Neural crest cell (in vitro differentiated cells): Measurements from ENCODE around the gene CCDC107. TPM values are rescaled to one million over a fixed set of nuclear protein-coding genes. Genes with fewer than 3 reads are reported as not detected.
A peak's percentile ranks its signal among the peaks of the same experiment; 100 is the strongest.

ENCODE experiments used
- DNase-seq: peaks from one replicate; pipeline ENCODE4 v3.0.0; 2021; ENCODE audit warnings: low read depth, mixed read lengths, low spot score
- H3K27ac Mint-ChIP-seq: one replicate; pipeline ENCODE4 v1.8.0; 2021; ENCODE audit warnings: mild to moderate bottlenecking, mixed read lengths; ENCODE audit not compliant: unreplicated experiment
- H3K27me3 Mint-ChIP-seq: 2 replicates; pipeline ENCODE4 v1.8.0; 2021; ENCODE audit warnings: low read depth, mild to moderate bottlenecking, mixed read lengths
- H3K36me3 Mint-ChIP-seq: 2 replicates; pipeline ENCODE4 v1.8.0; 2021; ENCODE audit warnings: low read depth, mild to moderate bottlenecking, mixed read lengths
- H3K4me1 Mint-ChIP-seq: 2 replicates; pipeline ENCODE4 v1.8.0; 2021; ENCODE audit warnings: mixed read lengths
- H3K4me3 Mint-ChIP-seq: one replicate; pipeline ENCODE4 v1.8.0; 2021; ENCODE audit warnings: mild to moderate bottlenecking, mixed read lengths
- H3K9me3 Mint-ChIP-seq: 2 replicates; pipeline ENCODE4 v1.8.0; 2021; ENCODE audit warnings: mixed read lengths
- total RNA-seq: library from RNA; stranded (reverse); gene quantifications from 2 replicates; pipeline ENCODE4 v1.2.1, GENCODE V29; 2021
- TF ChIP-seq, protein P1 (sequence below): fragments of 200-600 bp; sonication (generic); conservative IDR thresholded peaks from 2 replicates; pipeline ENCODE4 v1.5.0; 2021; ENCODE audit warnings: antibody characterized with exemption, mild to moderate bottlenecking

CCDC107 gene
- total RNA-seq, 1 donor from 2014 or later = 15.4 TPM

DNA sequence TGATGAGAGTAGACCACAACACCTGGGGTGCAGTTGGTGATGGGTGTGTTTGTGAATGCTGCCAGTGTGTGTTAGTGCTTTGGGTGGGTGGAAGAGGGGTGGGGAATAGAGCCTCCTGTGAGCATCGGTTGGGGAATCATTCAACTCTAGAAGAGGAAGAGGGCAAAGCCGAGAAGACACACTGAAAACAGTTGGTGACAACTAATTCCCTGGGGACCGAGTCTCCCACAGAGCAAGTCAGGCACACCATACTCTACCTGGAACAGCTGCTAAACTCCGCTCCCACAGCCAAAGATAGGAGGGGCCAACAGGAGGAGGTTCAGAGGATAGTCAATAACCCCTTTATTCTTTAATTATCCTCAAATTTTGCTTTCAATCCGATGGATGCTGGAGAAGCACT, 8.5 kb downstream of the CCDC107 start:
- DNase-seq = no peak
- H3K9me3 Mint-ChIP-seq = no peaks in the 10 kb centered on the region
- peaks cover 3% of the 10 kb centered on the region for H3K36me3 Mint-ChIP-seq
- H3K27ac Mint-ChIP-seq = no peak overlapping the region
- H3K4me1 Mint-ChIP-seq = peaks cover 35% of the 10 kb centered on the region
- no peaks in the 10 kb centered on the region for H3K27me3 Mint-ChIP-seq
- H3K4me3 Mint-ChIP-seq = no peak overlapping the region
- TF ChIP-seq, protein P1, sequence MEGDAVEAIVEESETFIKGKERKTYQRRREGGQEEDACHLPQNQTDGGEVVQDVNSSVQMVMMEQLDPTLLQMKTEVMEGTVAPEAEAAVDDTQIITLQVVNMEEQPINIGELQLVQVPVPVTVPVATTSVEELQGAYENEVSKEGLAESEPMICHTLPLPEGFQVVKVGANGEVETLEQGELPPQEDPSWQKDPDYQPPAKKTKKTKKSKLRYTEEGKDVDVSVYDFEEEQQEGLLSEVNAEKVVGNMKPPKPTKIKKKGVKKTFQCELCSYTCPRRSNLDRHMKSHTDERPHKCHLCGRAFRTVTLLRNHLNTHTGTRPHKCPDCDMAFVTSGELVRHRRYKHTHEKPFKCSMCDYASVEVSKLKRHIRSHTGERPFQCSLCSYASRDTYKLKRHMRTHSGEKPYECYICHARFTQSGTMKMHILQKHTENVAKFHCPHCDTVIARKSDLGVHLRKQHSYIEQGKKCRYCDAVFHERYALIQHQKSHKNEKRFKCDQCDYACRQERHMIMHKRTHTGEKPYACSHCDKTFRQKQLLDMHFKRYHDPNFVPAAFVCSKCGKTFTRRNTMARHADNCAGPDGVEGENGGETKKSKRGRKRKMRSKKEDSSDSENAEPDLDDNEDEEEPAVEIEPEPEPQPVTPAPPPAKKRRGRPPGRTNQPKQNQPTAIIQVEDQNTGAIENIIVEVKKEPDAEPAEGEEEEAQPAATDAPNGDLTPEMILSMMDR = no peak

DNA sequence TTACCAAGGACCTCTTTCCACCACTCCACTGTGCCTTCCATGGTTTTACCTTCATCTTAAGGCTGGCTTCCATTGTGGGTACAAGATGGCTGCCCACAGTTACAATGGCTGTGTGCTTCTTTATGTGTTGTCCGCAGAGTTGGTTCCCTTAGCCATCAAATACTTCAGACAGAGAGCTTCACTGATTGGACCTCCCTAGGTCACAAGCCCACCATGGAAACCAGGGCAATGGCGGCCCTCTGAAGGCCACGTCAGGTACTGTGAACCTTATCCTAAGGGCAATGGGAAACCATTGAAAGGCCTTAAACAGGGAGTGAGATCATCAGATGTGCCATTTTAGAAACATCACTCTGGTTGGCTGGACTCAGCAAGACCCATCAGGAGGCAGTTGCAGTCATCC, 9.8 kb downstream of the CCDC107 start:
- no peaks in the 10 kb centered on the region for H3K9me3 Mint-ChIP-seq
- H3K4me1 Mint-ChIP-seq = peaks cover 24% of the 10 kb centered on the region
- DNase-seq = no peak
- no peak overlapping the region for H3K4me3 Mint-ChIP-seq
- no peaks in the 10 kb centered on the region for H3K36me3 Mint-ChIP-seq
- no peaks in the 10 kb centered on the region for H3K27me3 Mint-ChIP-seq
- H3K27ac Mint-ChIP-seq = no peak overlapping the region
- TF ChIP-seq, protein P1 = no peak

DNA sequence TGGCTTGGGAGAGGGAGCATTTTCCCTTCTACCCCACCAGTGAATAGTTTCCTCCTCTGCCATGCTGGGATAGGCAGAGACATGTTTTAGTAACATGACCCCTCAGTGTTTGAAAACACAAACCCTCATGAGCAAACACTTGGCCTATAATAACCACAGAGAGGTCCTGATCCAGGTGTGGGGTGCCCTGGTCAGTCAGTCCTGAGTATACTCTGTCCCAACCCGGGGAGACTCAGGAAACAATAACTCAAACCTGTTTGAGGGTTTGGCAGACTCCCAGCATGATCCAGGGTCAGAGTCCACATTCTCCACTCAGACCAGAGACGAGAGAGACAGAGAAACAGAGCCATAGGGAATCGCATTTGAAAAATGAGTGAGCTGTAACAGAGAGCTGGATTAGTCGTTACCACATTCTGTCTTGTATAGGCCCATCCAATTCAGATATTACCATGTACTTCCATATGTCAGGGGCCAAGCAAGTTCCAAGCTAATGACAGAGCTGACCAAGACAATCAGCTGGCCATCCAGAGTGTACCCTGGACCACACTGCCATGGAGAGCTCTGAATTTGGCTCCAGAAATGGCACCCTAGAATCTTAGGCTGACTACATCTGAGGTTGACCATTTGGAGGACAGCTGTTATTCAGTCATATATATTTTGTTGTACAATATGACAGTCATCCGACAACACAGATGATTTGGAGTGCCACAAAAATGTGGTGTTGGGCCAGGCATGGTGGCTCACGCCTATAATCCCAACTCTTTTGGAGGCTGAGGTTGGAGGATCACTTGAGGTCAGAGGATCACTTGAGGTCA, 11.4 kb downstream of the CCDC107 start:
- Mint-ChIP-seq H3K4me3 (peak overlapping the region; percentile 6), H3K9me3 (no peaks in the 10 kb centered on the region), H3K4me1 (peaks cover 11% of the 10 kb centered on the region), H3K36me3 (no peaks in the 10 kb centered on the region), H3K27me3 (peaks cover 3% of the 10 kb centered on the region), H3K27ac (peak overlapping the region; percentile 23)
- TF ChIP-seq, protein P1 = no peak
- no peak for DNase-seq

DNA sequence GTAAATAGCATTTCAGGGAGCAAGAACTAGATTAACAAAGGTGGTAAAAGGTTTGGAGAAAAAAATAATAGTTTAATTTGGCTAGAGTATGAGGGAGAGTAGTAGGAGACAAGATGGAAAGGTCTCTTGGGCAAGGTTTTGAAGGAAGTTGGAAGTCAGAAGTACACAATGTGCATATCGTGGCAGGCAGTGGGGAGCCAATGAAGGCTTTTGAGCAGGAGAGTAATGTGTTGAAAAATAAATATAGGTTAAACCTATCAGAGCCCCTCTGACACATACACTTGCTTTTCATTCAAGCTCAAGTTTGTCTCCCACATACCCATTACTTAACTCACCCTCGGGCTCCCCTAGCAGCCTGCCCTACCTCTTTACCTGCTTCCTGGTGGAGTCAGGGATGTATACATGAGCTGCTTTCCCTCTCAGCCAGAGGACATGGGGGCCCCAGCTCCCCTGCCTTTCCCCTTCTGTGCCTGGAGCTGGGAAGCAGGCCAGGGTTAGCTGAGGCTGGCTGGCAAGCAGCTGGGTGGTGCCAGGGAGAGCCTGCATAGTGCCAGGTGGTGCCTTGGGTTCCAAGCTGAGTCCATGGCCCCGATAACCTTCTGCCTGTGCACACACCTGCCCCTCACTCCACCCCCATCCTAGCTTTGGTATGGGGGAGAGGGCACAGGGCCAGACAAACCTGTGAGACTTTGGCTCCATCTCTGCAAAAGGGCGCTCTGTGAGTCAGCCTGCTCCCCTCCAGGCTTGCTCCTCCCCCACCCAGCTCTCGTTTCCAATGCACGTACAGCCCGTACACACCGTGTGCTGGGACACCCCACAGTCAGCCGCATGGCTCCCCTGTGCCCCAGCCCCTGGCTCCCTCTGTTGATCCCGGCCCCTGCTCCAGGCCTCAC, 15.3 kb downstream of the CCDC107 start, which contains the start of gene CA9:
CA9 (plus strand) TSS at position 797 of the 893 bp plus-strand sequence; CDS start at position 829, 32 bp downstream.
- no peaks in the 10 kb centered on the region for H3K36me3 Mint-ChIP-seq
- H3K27ac Mint-ChIP-seq = no peak within 1 kb of the TSS
- peaks cover 11% of the 10 kb centered on the region for H3K4me1 Mint-ChIP-seq
- DNase-seq = no peak
- H3K27me3 Mint-ChIP-seq = peaks cover 8% of the 10 kb centered on the region
- H3K4me3 Mint-ChIP-seq = peak within 1 kb of the TSS; percentile 74
- TF ChIP-seq, protein P1 = no peak
- H3K9me3 Mint-ChIP-seq = no peaks in the 10 kb centered on the region

DNA sequence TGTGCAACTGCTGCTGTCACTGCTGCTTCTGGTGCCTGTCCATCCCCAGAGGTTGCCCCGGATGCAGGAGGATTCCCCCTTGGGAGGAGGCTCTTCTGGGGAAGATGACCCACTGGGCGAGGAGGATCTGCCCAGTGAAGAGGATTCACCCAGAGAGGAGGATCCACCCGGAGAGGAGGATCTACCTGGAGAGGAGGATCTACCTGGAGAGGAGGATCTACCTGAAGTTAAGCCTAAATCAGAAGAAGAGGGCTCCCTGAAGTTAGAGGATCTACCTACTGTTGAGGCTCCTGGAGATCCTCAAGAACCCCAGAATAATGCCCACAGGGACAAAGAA, 15.9 kb downstream of the CCDC107 start:
- Mint-ChIP-seq H3K4me3 (peak overlapping the region; percentile 74), H3K36me3 (no peaks in the 10 kb centered on the region), H3K27me3 (peaks cover 8% of the 10 kb centered on the region), H3K27ac (no peak overlapping the region), H3K4me1 (peaks cover 11% of the 10 kb centered on the region), H3K9me3 (no peaks in the 10 kb centered on the region)
- TF ChIP-seq, protein P1 = no peak
- DNase-seq = no peak
